HepG2 (cell line): ENCODE measurements around the gene PLAAT3. TPM values are rescaled to one million over a fixed set of nuclear protein-coding genes. Genes with fewer than 3 reads are reported as not detected.

Experiments
- ETV5 ChIP-seq: IDR thresholded peaks from 2 replicates; pipeline ENCODE4 v1.6.1; 2018; ENCODE audit warnings: missing biosample characterization, missing genetic modification reagents, inconsistent platforms, borderline replicate concordance
- HNF4A ChIP-seq: sonication (generic); formaldehyde crosslinking; IDR thresholded peaks from 2 replicates; pipeline ENCODE4 v1.4.0; 2020; ENCODE audit warnings: missing genetic modification reagents
- IRF2 ChIP-seq: IDR thresholded peaks from 2 replicates; pipeline ENCODE4 v1.6.1; 2018; ENCODE audit warnings: missing genetic modification reagents, missing compliant biosample characterization
- JUNB ChIP-seq: sonication (generic); formaldehyde crosslinking; IDR thresholded peaks from 2 replicates; pipeline ENCODE4 v1.8.0; 2022; ENCODE audit warnings: missing genetic modification reagents, mild to moderate bottlenecking, borderline replicate concordance
- KLF13 ChIP-seq: sonication (generic); formaldehyde crosslinking; IDR thresholded peaks from 2 replicates; pipeline ENCODE4 v1.4.0; 2020; ENCODE audit warnings: mild to moderate bottlenecking, missing genetic modification reagents
- MXI1 ChIP-seq: IDR thresholded peaks from 3 replicates; pipeline ENCODE4 v1.6.1; 2012; ENCODE audit warnings: low read depth, low read length, inconsistent platforms, borderline replicate concordance
- SAP130 ChIP-seq: IDR thresholded peaks from 2 replicates; pipeline ENCODE4 v1.6.1; 2016; ENCODE audit warnings: low read depth
- SNAPC2 ChIP-seq: sonication (generic); formaldehyde crosslinking; IDR thresholded peaks from 2 replicates; pipeline ENCODE4 v1.8.1; 2022; ENCODE audit warnings: mild to moderate bottlenecking, missing genetic modification reagents
- TARDBP ChIP-seq: sonication (generic); formaldehyde crosslinking; IDR thresholded peaks from 2 replicates; pipeline ENCODE4 v1.8.0; 2022; ENCODE audit warnings: mild to moderate bottlenecking, missing genetic modification reagents
- ZNF350 ChIP-seq: sonication (generic); formaldehyde crosslinking; IDR thresholded peaks from 2 replicates; pipeline ENCODE4 v1.4.0; 2020; ENCODE audit warnings: mild to moderate bottlenecking, low read depth, missing genetic modification reagents, borderline replicate concordance
- ZNF567 ChIP-seq: sonication (generic); formaldehyde crosslinking; IDR thresholded peaks from 2 replicates; pipeline ENCODE4 v1.8.1; 2023; ENCODE audit warnings: mild to moderate bottlenecking, missing genetic modification reagents, borderline replicate concordance
- polyA plus RNA-seq, 8 experiments: library from polyadenylated mRNA; depleted of rRNA in 3 of 8; stranded (reverse) in 7 of 8; unstranded in 1 of 8; fragments of >200 nt; fragmentation: Illumina TruSeq in 4 of 8; extraction: Trizol in 4 of 8; gene quantifications; 2 replicates each; pipeline versions ENCODE4 v1.2.1 to v1.2.3, GENCODE V29; 2011 to 2016; ENCODE audit warnings: low read depth in 4 of 8, missing spikeins in 1 of 8, mixed read lengths in 1 of 8; ENCODE audit not compliant: insufficient read depth in 1 of 8
- total RNA-seq, 5 experiments: library from RNA; depleted of rRNA; stranded (reverse); fragments of >200 nt; fragmentation: Illumina TruSeq; extraction: Trizol; gene quantifications; 2 replicates each; pipeline ENCODE4 v1.2.3, GENCODE V29; 2016; ENCODE audit warnings: low read depth in 1 of 5
- TF ChIP-seq, protein P1 (sequence below): sonication (generic); formaldehyde crosslinking; IDR thresholded peaks from 2 replicates; pipeline ENCODE4 v1.4.0; 2020; ENCODE audit warnings: missing genetic modification reagents
- TF ChIP-seq, protein P2 (sequence below): IDR thresholded peaks from 2 replicates; pipeline ENCODE4 v1.6.1; 2016; ENCODE audit warnings: mild to moderate bottlenecking
- TF ChIP-seq, protein P3 (sequence below): IDR thresholded peaks from 2 replicates; pipeline ENCODE4 v1.6.1; 2016; ENCODE audit warnings: low read depth, control low read depth
- TF ChIP-seq, protein P4 (sequence below): IDR thresholded peaks from 2 replicates; pipeline ENCODE4 v1.6.1; 2016; ENCODE audit warnings: low read depth, borderline replicate concordance
- TF ChIP-seq, protein P5 (sequence below), 2 experiments: sonication (generic) in 1 of 2; formaldehyde crosslinking in 1 of 2; IDR thresholded peaks; 2 replicates each; pipeline versions ENCODE4 v1.5.1 to v1.6.1; 2011 to 2020; ENCODE audit warnings: borderline replicate concordance in 1 of 2, low read depth in 1 of 2, low read length in 1 of 2, mild to moderate bottlenecking in 1 of 2, missing genetic modification reagents in 1 of 2, moderate library complexity in 1 of 2

PLAAT3 gene
- total and polyA plus RNA-seq, 2 of the 13 experiments (the other 11 are each of a cell fraction or from before 2014, with no cell fraction given) = 9.3 to 16.4 TPM

DNA sequence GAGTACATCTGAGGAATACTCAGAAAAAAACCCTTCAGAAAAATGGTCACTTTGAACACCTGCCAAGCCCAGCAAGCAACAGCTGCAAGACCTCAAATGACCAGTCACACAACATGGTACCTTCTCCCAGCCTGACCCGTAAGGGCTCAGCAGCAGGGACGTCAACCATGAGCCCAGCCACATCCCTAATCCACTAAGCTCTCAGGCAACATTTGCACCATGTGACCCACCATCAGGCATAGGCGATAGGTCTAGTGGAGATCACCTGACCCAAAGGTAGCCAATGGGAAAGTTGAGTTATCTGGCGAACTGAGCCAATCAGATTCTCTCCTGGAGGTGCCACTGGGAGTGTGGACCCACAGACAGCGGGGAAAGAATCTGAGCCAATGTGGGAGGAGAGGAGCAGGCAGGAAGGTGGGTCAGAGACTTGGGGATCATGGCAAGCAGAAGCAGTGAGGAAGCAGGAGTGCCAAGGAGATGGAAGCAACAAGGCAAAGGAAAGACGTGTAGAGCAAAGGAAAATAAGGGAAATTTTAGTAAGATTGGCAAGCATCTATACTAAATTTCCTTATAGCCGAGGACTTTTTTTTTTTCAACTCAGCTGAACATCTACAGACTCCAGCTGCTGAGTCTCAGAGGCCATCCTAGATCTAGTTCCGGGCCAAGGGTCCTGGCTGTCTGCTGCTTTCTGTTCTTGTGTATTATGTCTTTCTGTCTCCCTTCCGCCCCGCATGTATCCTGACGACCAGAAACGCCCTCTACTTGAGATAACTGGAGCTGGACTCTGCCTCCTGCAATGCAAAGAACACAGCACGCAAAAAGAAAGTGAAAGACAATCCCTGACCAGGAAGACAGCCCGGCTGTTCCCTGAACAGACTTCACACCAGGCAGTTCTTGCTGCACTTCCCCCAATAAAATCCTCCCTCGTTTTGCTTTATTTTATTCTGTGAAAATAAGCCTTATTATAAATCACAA, 40.1 kb downstream of the PLAAT3 start (continued):
- TF ChIP-seq, protein P1, sequence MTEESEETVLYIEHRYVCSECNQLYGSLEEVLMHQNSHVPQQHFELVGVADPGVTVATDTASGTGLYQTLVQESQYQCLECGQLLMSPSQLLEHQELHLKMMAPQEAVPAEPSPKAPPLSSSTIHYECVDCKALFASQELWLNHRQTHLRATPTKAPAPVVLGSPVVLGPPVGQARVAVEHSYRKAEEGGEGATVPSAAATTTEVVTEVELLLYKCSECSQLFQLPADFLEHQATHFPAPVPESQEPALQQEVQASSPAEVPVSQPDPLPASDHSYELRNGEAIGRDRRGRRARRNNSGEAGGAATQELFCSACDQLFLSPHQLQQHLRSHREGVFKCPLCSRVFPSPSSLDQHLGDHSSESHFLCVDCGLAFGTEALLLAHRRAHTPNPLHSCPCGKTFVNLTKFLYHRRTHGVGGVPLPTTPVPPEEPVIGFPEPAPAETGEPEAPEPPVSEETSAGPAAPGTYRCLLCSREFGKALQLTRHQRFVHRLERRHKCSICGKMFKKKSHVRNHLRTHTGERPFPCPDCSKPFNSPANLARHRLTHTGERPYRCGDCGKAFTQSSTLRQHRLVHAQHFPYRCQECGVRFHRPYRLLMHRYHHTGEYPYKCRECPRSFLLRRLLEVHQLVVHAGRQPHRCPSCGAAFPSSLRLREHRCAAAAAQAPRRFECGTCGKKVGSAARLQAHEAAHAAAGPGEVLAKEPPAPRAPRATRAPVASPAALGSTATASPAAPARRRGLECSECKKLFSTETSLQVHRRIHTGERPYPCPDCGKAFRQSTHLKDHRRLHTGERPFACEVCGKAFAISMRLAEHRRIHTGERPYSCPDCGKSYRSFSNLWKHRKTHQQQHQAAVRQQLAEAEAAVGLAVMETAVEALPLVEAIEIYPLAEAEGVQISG (CRISPR knock-in tag) = peak; percentile 35
- TF ChIP-seq, protein P2, sequence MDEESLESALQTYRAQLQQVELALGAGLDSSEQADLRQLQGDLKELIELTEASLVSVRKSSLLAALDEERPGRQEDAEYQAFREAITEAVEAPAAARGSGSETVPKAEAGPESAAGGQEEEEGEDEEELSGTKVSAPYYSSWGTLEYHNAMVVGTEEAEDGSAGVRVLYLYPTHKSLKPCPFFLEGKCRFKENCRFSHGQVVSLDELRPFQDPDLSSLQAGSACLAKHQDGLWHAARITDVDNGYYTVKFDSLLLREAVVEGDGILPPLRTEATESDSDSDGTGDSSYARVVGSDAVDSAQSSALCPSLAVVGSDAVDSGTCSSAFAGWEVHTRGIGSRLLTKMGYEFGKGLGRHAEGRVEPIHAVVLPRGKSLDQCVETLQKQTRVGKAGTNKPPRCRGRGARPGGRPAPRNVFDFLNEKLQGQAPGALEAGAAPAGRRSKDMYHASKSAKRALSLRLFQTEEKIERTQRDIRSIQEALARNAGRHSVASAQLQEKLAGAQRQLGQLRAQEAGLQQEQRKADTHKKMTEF (CRISPR knock-in tag) = no peak
- TF ChIP-seq SAP130 (CRISPR knock-in tag) (peak; percentile 81), JUNB (CRISPR knock-in tag) (no peak), ZNF567 (CRISPR knock-in tag) (no peak), KLF13 (CRISPR knock-in tag) (no peak), ZNF350 (CRISPR knock-in tag) (peak; percentile 43; the same call in 1 of the 2 replicates), IRF2 (CRISPR knock-in tag) (peak; percentile 100), TARDBP (peak; percentile 57; the same call in 1 of the 2 replicates), HNF4A (CRISPR knock-in tag) (peak; percentile 61; the same call in 1 of the 2 replicates), ETV5 (CRISPR knock-in tag) (peak; percentile 30; the same call in 1 of the 2 replicates), MXI1 (peak; percentile 58; the same call in 2 of the 3 replicates), SNAPC2 (CRISPR knock-in tag) (0 out of 2 replicates have a peak, but pooled peaks have one; percentile 25)
- TF ChIP-seq, protein P3, sequence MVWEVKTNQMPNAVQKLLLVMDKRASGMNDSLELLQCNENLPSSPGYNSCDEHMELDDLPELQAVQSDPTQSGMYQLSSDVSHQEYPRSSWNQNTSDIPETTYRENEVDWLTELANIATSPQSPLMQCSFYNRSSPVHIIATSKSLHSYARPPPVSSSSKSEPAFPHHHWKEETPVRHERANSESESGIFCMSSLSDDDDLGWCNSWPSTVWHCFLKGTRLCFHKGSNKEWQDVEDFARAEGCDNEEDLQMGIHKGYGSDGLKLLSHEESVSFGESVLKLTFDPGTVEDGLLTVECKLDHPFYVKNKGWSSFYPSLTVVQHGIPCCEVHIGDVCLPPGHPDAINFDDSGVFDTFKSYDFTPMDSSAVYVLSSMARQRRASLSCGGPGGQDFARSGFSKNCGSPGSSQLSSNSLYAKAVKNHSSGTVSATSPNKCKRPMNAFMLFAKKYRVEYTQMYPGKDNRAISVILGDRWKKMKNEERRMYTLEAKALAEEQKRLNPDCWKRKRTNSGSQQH = 0 out of 2 replicates have a peak, but pooled peaks have one; percentile 24
- TF ChIP-seq, protein P4, sequence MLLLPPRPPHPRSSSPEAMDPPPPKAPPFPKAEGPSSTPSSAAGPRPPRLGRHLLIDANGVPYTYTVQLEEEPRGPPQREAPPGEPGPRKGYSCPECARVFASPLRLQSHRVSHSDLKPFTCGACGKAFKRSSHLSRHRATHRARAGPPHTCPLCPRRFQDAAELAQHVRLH (CRISPR knock-in tag) = 0 out of 2 replicates have a peak, but pooled peaks have one; percentile 7
- TF ChIP-seq, protein P5, sequence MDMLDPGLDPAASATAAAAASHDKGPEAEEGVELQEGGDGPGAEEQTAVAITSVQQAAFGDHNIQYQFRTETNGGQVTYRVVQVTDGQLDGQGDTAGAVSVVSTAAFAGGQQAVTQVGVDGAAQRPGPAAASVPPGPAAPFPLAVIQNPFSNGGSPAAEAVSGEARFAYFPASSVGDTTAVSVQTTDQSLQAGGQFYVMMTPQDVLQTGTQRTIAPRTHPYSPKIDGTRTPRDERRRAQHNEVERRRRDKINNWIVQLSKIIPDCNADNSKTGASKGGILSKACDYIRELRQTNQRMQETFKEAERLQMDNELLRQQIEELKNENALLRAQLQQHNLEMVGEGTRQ (IDR thresholded peaks at IDR 0.05; ENCODE audit: low read depth, low read length) = peak; percentile 62
- TF ChIP-seq, protein P5 (CRISPR knock-in tag; IDR thresholded peaks at IDR 0.05; ENCODE audit: borderline replicate concordance) = peak; percentile 46; the same call in 1 of the 2 replicates
